ENCODE measurements around the gene SMIM33. TPM values are rescaled to one million over a fixed set of nuclear protein-coding genes. Genes with fewer than 3 reads are reported as not detected.
A peak's percentile ranks its signal among the peaks of the same experiment; 100 is the strongest.

Gene SMIM33
- total and polyA plus RNA-seq, 9 of the 15 experiments (the other 6 are each of a cell fraction or from before 2014, with no cell fraction given) = not detected

DNA sequence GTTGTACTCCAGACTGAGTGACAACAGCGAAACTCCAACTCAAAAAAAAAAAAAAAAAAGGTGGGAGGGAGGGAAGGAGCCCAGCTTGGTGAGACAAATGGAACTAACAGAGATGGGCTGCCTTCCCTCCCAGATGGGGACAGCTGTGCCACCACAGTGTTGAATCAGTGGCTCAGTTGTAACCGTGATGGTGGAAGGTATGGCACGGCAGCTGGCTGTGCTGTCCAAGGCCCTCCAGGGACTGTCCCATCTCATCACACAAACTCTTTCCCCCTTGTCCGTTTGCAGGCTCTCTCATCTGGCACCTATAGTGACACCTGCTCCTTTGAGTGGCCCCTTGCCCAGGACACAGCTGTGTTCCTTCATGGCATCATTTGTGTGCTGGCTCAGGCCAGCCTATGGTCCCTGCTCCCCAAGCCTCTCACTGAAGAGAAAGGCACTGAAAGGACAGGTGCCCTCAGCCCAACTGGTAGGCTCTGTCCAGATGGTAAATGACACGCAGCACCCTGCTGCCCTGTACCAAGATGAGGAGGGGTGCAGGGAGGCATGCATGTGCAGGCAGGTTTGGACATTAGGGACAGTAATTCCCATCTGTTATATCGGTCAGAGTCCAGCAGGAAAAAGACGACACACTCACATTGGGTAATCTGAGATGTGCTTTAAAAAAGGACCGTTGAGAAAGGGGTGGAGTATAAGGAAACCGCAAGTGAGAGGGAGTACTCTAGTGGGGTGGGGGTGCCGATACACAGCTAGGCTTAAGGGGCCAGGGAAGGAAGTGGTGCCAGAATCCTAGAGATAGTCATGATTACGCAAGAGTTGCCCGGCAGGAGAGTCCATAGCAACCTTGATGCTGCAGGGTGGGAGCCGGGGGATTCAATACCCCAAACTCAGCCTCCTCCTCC is 4.3 kb downstream of the SMIM33 start (continued):
- TF ChIP-seq, protein P1, sequence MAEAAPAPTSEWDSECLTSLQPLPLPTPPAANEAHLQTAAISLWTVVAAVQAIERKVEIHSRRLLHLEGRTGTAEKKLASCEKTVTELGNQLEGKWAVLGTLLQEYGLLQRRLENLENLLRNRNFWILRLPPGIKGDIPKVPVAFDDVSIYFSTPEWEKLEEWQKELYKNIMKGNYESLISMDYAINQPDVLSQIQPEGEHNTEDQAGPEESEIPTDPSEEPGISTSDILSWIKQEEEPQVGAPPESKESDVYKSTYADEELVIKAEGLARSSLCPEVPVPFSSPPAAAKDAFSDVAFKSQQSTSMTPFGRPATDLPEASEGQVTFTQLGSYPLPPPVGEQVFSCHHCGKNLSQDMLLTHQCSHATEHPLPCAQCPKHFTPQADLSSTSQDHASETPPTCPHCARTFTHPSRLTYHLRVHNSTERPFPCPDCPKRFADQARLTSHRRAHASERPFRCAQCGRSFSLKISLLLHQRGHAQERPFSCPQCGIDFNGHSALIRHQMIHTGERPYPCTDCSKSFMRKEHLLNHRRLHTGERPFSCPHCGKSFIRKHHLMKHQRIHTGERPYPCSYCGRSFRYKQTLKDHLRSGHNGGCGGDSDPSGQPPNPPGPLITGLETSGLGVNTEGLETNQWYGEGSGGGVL (CRISPR knock-in tag; IDR thresholded peaks at IDR 0.05) = no peak
- TF ChIP-seq BRD4 (IDR thresholded peaks at IDR 0.05) (peak; percentile 72; the same call in 1 of the 2 replicates), HCFC1 (IDR thresholded peaks at IDR 0.05; ENCODE audit: low read depth, low read length) (peak; percentile 23; the same call in 1 of the 2 replicates), NCOA6 (IDR thresholded peaks at IDR 0.05) (no peak), STAT5A (IDR thresholded peaks at IDR 0.05; ENCODE audit: borderline replicate concordance, low read length) (peak; percentile 48; the same call in 1 of the 2 replicates), SRSF7 (optimal IDR thresholded peaks at IDR 0.05; ENCODE audit: low read depth, low read length) (no peak), NFE2L1 (tag; IDR thresholded peaks at IDR 0.05; ENCODE audit: borderline replicate concordance, low read depth) (no peak), MTA2 (IDR thresholded peaks at IDR 0.05; ENCODE audit: low read depth) (peak; percentile 47), ARID1B (IDR thresholded peaks at IDR 0.05) (peak; percentile 88), NFRKB (IDR thresholded peaks at IDR 0.05; ENCODE audit: low read depth) (0 out of 2 replicates have a peak, but pooled peaks have one; percentile 45), PHB2 (IDR thresholded peaks at IDR 0.05; ENCODE audit: low read depth) (no peak), RUNX1 (IDR thresholded peaks at IDR 0.05; ENCODE audit: low read depth) (no peak), SRF (CRISPR knock-in tag; IDR thresholded peaks at IDR 0.05) (0 out of 4 replicates have a peak, but pooled peaks of 1 of the 2 experiments have one; percentile 28), POLR2B (IDR thresholded peaks at IDR 0.05; ENCODE audit: low read depth, partially characterized antibody) (peak; percentile 68), ZNF766 (CRISPR knock-in tag; conservative IDR thresholded peaks at IDR 0.05) (peak; percentile 25), MYNN (IDR thresholded peaks at IDR 0.05) (0 out of 2 replicates have a peak, but pooled peaks have one; percentile 47), MYNN (CRISPR knock-in tag; IDR thresholded peaks at IDR 0.05) (no peak), TRIM24 (IDR thresholded peaks at IDR 0.05) (peak; percentile 80 to 84)
- TF ChIP-seq, protein P2, sequence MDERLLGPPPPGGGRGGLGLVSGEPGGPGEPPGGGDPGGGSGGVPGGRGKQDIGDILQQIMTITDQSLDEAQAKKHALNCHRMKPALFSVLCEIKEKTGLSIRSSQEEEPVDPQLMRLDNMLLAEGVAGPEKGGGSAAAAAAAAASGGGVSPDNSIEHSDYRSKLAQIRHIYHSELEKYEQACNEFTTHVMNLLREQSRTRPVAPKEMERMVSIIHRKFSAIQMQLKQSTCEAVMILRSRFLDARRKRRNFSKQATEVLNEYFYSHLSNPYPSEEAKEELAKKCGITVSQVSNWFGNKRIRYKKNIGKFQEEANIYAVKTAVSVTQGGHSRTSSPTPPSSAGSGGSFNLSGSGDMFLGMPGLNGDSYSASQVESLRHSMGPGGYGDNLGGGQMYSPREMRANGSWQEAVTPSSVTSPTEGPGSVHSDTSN (CRISPR knock-in tag; IDR thresholded peaks at IDR 0.05; ENCODE audit: low read depth) = no peak
- TF ChIP-seq, protein P2 (tag; conservative IDR thresholded peaks at IDR 0.05; ENCODE audit: low read depth) = 0 out of 2 replicates have a peak, but pooled peaks have one; percentile 12
- TF ChIP-seq, protein P3, sequence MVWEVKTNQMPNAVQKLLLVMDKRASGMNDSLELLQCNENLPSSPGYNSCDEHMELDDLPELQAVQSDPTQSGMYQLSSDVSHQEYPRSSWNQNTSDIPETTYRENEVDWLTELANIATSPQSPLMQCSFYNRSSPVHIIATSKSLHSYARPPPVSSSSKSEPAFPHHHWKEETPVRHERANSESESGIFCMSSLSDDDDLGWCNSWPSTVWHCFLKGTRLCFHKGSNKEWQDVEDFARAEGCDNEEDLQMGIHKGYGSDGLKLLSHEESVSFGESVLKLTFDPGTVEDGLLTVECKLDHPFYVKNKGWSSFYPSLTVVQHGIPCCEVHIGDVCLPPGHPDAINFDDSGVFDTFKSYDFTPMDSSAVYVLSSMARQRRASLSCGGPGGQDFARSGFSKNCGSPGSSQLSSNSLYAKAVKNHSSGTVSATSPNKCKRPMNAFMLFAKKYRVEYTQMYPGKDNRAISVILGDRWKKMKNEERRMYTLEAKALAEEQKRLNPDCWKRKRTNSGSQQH (CRISPR knock-in tag; IDR thresholded peaks at IDR 0.05) = no peak
- TF ChIP-seq, protein P4, sequence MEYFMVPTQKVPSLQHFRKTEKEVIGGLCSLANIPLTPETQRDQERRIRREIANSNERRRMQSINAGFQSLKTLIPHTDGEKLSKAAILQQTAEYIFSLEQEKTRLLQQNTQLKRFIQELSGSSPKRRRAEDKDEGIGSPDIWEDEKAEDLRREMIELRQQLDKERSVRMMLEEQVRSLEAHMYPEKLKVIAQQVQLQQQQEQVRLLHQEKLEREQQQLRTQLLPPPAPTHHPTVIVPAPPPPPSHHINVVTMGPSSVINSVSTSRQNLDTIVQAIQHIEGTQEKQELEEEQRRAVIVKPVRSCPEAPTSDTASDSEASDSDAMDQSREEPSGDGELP (CRISPR knock-in tag; IDR thresholded peaks at IDR 0.05; ENCODE audit: borderline replicate concordance) = peak; percentile 48; the same call in 1 of the 2 replicates

Measured in K562 (cell line).